K562 (cell line): ENCODE measurements around the gene UBL3. TPM values are rescaled to one million over a fixed set of nuclear protein-coding genes. Genes with fewer than 3 reads are reported as not detected.
A peak's percentile ranks its signal among the peaks of the same experiment; 100 is the strongest.

ENCODE experiments used
- CBX2 ChIP-seq: fragments of 200-600 bp; sonication (generic); IDR thresholded peaks from one replicate; pipeline ENCODE4 v1.6.1; 2012; ENCODE audit warnings: mild to moderate bottlenecking, low read length, inconsistent platforms; ENCODE audit not compliant: insufficient read depth, poor library complexity, severe bottlenecking
- FIP1L1 ChIP-seq: fragments of 200-400 bp; formaldehyde crosslinking; IDR thresholded peaks from 2 replicates; pipeline ENCODE4 v1.6.1; 2018; ENCODE audit warnings: mild to moderate bottlenecking, low read depth, low read length; ENCODE audit not compliant: poor library complexity, severe bottlenecking
- GTF2E2 ChIP-seq: fragments of 200-800 bp; sonication (Bioruptor generic); IDR thresholded peaks from 2 replicates; pipeline ENCODE4 v1.6.1; 2016; ENCODE audit warnings: missing genetic modification characterization, missing compliant biosample characterization
- KLF10 ChIP-seq: fragments of 250-450 bp; sonication (Bioruptor Pico); IDR thresholded peaks from 2 replicates; pipeline ENCODE4 v1.6.1; 2021; ENCODE audit warnings: matching md5 sums
- KLF6 ChIP-seq: fragments of 250-450 bp; sonication (Bioruptor Pico); IDR thresholded peaks from 2 replicates; pipeline ENCODE4 v1.4.0; 2020; ENCODE audit warnings: mild to moderate bottlenecking, moderate library complexity, borderline replicate concordance
- MEIS2 ChIP-seq: fragments of 450-650 bp; IDR thresholded peaks from 2 replicates; pipeline ENCODE4 v1.6.1; 2014; ENCODE audit warnings: mild to moderate bottlenecking; ENCODE audit not compliant: partially characterized antibody
- MTA1 ChIP-seq: fragments of 450-650 bp; IDR thresholded peaks from 2 replicates; pipeline ENCODE4 v1.6.1; 2017; ENCODE audit warnings: borderline replicate concordance
- NR4A1 ChIP-seq, 2 experiments: fragments of 250-450 bp in 1 of 2; fragments of 450-650 bp in 1 of 2; sonication (Bioruptor Pico) in 1 of 2; IDR thresholded peaks; 2 replicates each; pipeline versions ENCODE4 v1.4.0 to v1.6.1; 2016 to 2020; ENCODE audit warnings: mild to moderate bottlenecking in 2 of 2, missing compliant biosample characterization in 1 of 2, missing genetic modification characterization in 1 of 2, moderate library complexity in 1 of 2
- PTTG1 ChIP-seq: fragments of 450-650 bp; IDR thresholded peaks from 2 replicates; pipeline ENCODE4 v1.6.1; 2016; ENCODE audit warnings: low read depth, mild to moderate bottlenecking, missing genetic modification characterization, missing compliant biosample characterization
- RREB1 ChIP-seq: fragments of 250-450 bp; sonication (Bioruptor Pico); IDR thresholded peaks from 2 replicates; pipeline ENCODE4 v1.4.0; 2020
- RUNX1 ChIP-seq: sonication (generic); IDR thresholded peaks from 2 replicates; pipeline ENCODE4 v1.6.1; 2016; ENCODE audit warnings: antibody characterized with exemption, low read depth
- SMARCA4 ChIP-seq: fragments of 450-650 bp; IDR thresholded peaks from 2 replicates; pipeline ENCODE4 v1.6.1; 2016
- TRIM25 ChIP-seq: fragments of 450-650 bp; IDR thresholded peaks from 2 replicates; pipeline ENCODE4 v1.7.0; 2016; ENCODE audit warnings: borderline replicate concordance
- ZBTB43 ChIP-seq: sonication (generic); formaldehyde crosslinking; IDR thresholded peaks from 2 replicates; pipeline ENCODE4 v1.8.0; 2023; ENCODE audit warnings: mild to moderate bottlenecking, missing genetic modification reagents
- ZNF239 ChIP-seq: fragments of 250-450 bp; sonication (Bioruptor Pico); IDR thresholded peaks from 2 replicates; pipeline ENCODE4 v1.4.0; 2020; ENCODE audit warnings: mild to moderate bottlenecking
- ZNF395 ChIP-seq: fragments of 200-800 bp; sonication (Bioruptor generic); IDR thresholded peaks from 2 replicates; pipeline ENCODE4 v1.6.1; 2017; ENCODE audit warnings: missing genetic modification characterization, missing compliant biosample characterization
- polyA plus RNA-seq, 8 experiments: library from polyadenylated mRNA; depleted of rRNA in 4 of 8; stranded (reverse) in 5 of 8; unstranded in 3 of 8; fragments of >200 nt; fragmentation: Nextera tagmentation in 2 of 8; fragmentation: Illumina TruSeq in 1 of 8; extraction: Ambion mirVana in 2 of 8; extraction: Trizol in 1 of 8; gene quantifications; 2 replicates each; pipeline versions ENCODE4 v1.2.1 to v1.2.3, GENCODE V29; 2011 to 2014; ENCODE audit warnings: inconsistent platforms in 1 of 8, missing spikeins in 1 of 8
- total RNA-seq, 7 experiments: library from RNA; depleted of rRNA in 6 of 7; stranded (reverse); fragments of >200 nt in 6 of 7; fragmentation: Illumina TruSeq in 2 of 7; extraction: Trizol in 2 of 7; gene quantifications; 2 replicates each; pipeline versions ENCODE4 v1.2.1 to v1.2.3, GENCODE V29; 2011 to 2021; ENCODE audit warnings: low replicate concordance in 1 of 7

The UBL3 gene
- total and polyA plus RNA-seq, 9 of the 15 experiments (the other 6 are each of a cell fraction or from before 2014, with no cell fraction given), result 0.64 to 2.4 (median 1.8) TPM

- TF ChIP-seq NR4A1 (CRISPR knock-in tag; IDR thresholded peaks at IDR 0.05) (no peak), NR4A1 (tag; IDR thresholded peaks at IDR 0.05) (no peak), KLF10 (CRISPR knock-in tag) (no peak), TRIM25 (no peak), KLF6 (CRISPR knock-in tag) (no peak), ZNF395 (CRISPR knock-in tag) (no peak), PTTG1 (tag) (no peak), MTA1 (peak; percentile 90), RUNX1 (no peak), CBX2 (no peak), ZBTB43 (no peak), GTF2E2 (tag) (no peak), SMARCA4 (no peak), MEIS2 (peak; percentile 66), RREB1 (no peak), FIP1L1 (no peak), ZNF239 (CRISPR knock-in tag) (no peak)
Measured at GRCh38 chr13:29850213-29850898, at the start of gene UBL3 (continued).
